Measurements from ENCODE around the gene HSPB8.

Gene HSPB8

GRCh38 chr12:119178544-119179334 lies at the start of gene HSPB8:
HSPB8 (plus strand) TSS chr12:119178931; CDS start chr12:119179313, 382 bp downstream.
- no peak for TF ChIP-seq CTCF (IDR thresholded peaks at IDR 0.05; ENCODE audit: low read length, missing control alignments)
- peak within 1 kb of the TSS; percentile 67 for H3K4me3 ChIP-seq (replicated peaks; ENCODE audit: low read depth, low read length)
- peak; percentile 95 for DNase-seq (ENCODE audit: low read depth)

GRCh38 chr12:119129827-119130434 lies 48.8 kb upstream of the HSPB8 start:
- DNase-seq (ENCODE audit: low read depth) = no peak
- no peak overlapping the region for H3K4me3 ChIP-seq (replicated peaks; ENCODE audit: low read depth, low read length)
- TF ChIP-seq CTCF (IDR thresholded peaks at IDR 0.05; ENCODE audit: low read length, missing control alignments) = no peak

- no peak for TF ChIP-seq CTCF (IDR thresholded peaks at IDR 0.05; ENCODE audit: low read length, missing control alignments)
- no peak for DNase-seq (ENCODE audit: low read depth)
- H3K4me3 ChIP-seq (replicated peaks; ENCODE audit: low read depth, low read length) = no peak overlapping the region
These were observed 48.2 kb upstream of the HSPB8 start for GRCh38 chr12:119130523-119130922.

GRCh38 chr12:119134284-119135072 lies 44.3 kb upstream of the HSPB8 start:
- no peak for TF ChIP-seq CTCF (IDR thresholded peaks at IDR 0.05; ENCODE audit: low read length, missing control alignments)
- no peak overlapping the region for H3K4me3 ChIP-seq (replicated peaks; ENCODE audit: low read depth, low read length)
- DNase-seq (ENCODE audit: low read depth) = no peak

GRCh38 chr12:119136811-119137410 lies 41.8 kb upstream of the HSPB8 start:
- no peak for DNase-seq (ENCODE audit: low read depth)
- H3K4me3 ChIP-seq (replicated peaks; ENCODE audit: low read depth, low read length) = no peak overlapping the region
- no peak for TF ChIP-seq CTCF (IDR thresholded peaks at IDR 0.05; ENCODE audit: low read length, missing control alignments)

- H3K4me3 ChIP-seq (replicated peaks; ENCODE audit: low read depth, low read length) = no peak overlapping the region
- no peak for TF ChIP-seq CTCF (IDR thresholded peaks at IDR 0.05; ENCODE audit: low read length, missing control alignments)
- DNase-seq (ENCODE audit: low read depth) = no peak
These were observed 39.3 kb upstream of the HSPB8 start for GRCh38 chr12:119139448-119139847.

Data from fibroblast of pulmonary artery (primary cell).